Activated naive CD4-positive, alpha-beta T cell treated with anti-CD3 and anti-CD28 coated beads, Interleukin-2, amount 10 ng/mL, durations not matched to agents 7 days and 5 days (primary cell): ENCODE results near the gene CSTPP1.
A peak's percentile ranks its signal among the peaks of the same experiment; 100 is the strongest.

Experiments used
- CTCF ChIA-PET: fragments of 350-600 bp; sonication (Branson Sonifier 250); formaldehyde crosslinking; loops from one replicate; lab custom pipeline; 2021; ENCODE audit warnings: antibody characterized with exemption; lab: Charles Lee
- DNase-seq: peaks from one replicate; pipeline ENCODE4 v3.0.0-alpha.2; 2020
- H3K27ac Mint-ChIP-seq: one replicate; pipeline ENCODE4 v1.8.0; 2021; ENCODE audit warnings: mild to moderate bottlenecking, moderate library complexity, mixed read lengths
- H3K27me3 Mint-ChIP-seq: one replicate; pipeline ENCODE4 v1.8.0; 2021; ENCODE audit warnings: mild to moderate bottlenecking, mixed read lengths
- H3K36me3 Mint-ChIP-seq: one replicate; pipeline ENCODE4 v1.8.0; 2021; ENCODE audit warnings: mixed read lengths
- H3K4me1 Mint-ChIP-seq: one replicate; pipeline ENCODE4 v1.8.0; 2021; ENCODE audit warnings: mixed read lengths
- H3K4me3 Mint-ChIP-seq: one replicate; pipeline ENCODE4 v1.8.0; 2021; ENCODE audit warnings: mild to moderate bottlenecking, moderate library complexity, mixed read lengths
- H3K9me3 Mint-ChIP-seq: one replicate; pipeline ENCODE4 v1.8.0; 2021; ENCODE audit warnings: mixed read lengths

The CSTPP1 gene

DNA sequence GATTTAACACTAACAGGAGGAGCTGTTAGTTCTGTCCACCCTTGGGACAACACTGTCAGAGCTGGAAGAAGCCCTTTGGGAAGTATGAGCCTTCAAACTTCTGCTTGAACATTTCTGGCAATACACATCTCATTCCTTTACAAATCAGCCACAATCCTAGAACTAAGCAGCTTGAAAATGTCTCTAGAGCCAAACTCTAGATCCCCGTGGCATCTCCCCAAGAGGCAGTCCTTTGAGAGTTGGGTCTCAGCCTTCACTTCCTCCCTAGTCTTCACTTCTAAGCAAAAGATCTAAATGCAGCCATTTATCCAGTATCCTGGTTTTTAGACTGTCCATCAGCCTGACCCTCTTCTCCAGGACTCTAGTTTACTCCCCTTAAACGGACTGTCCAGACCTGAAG, 213.2 kb downstream of the CSTPP1 start:
- H3K27me3 Mint-ChIP-seq: no peaks in the 10 kb centered on the region
- no peak overlapping the region for H3K27ac Mint-ChIP-seq
- DNase-seq: no peak
- CTCF ChIA-PET: no interaction called here
- no peak overlapping the region for H3K4me3 Mint-ChIP-seq
- H3K36me3 Mint-ChIP-seq: no peaks in the 10 kb centered on the region
- H3K4me1 Mint-ChIP-seq: peaks cover 20% of the 10 kb centered on the region
- H3K9me3 Mint-ChIP-seq: no peaks in the 10 kb centered on the region

DNA sequence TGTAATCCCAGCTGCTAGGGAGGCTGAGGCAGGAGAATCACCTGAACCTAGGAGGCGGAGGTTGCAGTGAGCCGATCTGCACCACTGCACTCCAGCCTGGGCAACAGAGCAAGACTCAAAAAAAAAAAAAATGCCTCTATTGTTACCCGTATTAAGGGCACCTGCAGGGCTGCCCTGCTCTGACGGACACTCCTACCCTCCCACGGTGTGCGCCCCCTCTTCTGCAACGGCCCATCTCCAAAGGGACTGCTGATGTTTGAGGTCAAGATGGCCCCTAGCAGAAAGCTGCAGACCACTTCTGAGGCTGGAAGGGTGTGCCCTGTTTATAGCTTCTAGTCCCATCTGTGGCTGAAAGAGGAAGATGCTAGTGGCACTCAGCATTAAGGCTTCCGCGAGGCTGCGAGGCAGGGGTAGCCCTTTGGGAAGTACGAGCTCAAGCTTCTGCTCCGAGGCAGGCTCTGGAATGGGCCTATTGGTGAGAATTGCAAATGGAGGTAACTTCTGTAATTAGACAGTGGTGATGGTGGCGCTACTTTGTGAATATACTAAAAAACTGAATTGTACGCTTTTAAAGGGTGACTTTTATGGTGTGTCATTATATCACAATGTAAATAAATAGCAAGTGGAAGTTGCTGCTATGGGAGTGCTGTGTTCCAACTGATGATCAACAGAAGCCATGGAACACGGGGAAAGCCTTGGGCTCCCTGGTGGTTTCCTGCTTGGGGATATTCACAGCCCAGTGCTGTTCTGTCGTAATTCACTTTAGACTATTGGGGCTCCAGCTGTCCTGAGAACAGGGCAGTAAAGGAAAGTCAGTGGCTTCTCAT, 215.8 kb downstream of the CSTPP1 start:
- CTCF ChIA-PET: interaction anchor here (0.7 to 3.1 kb wide), 25 partner anchors 10 to 451 kb away, joined by 3 to 22 read pairs (median 6); partner anchors contain the start of gene LRP4
- no peak overlapping the region for H3K4me3 Mint-ChIP-seq

DNA sequence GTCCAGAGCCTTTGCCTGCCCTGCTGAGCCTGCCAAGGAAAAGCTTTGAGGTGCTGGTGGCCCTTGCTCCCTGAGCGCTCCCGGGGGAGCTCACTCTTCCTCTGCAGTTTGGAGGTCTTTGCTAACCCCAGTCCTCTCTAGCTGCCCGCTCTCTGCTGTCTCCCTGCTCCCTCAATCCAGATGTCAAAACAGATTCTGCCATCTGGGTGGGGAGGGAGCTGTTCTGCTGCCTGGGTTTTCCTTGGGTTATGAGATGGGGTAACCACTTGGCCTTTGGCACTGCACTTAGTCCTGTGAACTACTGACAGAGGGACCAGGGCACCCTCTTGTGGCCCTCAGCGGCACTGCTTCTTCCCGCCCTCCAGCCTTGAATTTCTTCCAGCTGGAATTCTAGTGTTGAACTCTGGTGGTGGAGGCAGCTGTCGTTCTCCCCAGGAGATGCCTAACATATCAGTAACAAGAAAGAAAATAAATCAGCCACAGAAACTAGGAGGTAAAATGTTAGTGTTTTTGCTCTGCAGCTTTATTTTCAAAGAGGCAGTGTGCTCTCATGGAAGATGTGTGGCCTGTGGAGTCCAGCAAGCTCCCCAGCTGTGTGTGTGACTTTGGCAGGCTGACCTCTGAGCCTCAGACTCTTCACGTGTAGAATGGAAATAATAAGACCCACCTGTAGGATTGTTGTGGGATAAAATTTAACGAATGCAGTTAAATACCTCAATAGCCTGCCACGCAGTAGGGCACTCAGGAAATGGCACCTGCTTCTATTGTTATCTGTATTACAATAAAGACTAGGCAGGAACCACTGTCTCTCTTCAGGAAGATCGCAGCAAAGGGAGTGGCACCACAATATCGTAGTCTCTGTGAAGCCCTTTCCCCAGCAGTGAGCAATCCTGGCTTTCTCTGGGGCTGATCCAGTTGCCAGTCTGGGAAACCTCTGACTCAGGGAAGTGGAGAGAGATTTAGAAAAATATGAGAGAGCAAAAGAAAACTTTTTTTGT, 216.7 kb downstream of the CSTPP1 start:
- Mint-ChIP-seq H3K27ac (peak overlapping the region; percentile 78), H3K4me3 (no peak overlapping the region), H3K4me1 (peaks cover 39% of the 10 kb centered on the region), H3K9me3 (no peaks in the 10 kb centered on the region), H3K27me3 (no peaks in the 10 kb centered on the region), H3K36me3 (no peaks in the 10 kb centered on the region)
- DNase-seq: peak; percentile 71
- CTCF ChIA-PET: interaction anchor here (0.6 to 3.1 kb wide), 26 partner anchors 9 to 282 kb away, joined by 3 to 22 read pairs (median 6); partner anchors contain the start of gene LRP4

More for the DNA sequence above, 215.8 kb downstream of the CSTPP1 start:
- no peaks in the 10 kb centered on the region for H3K9me3 Mint-ChIP-seq
- no peak overlapping the region for H3K27ac Mint-ChIP-seq
- H3K36me3 Mint-ChIP-seq: no peaks in the 10 kb centered on the region
- H3K27me3 Mint-ChIP-seq: no peaks in the 10 kb centered on the region
- no peak for DNase-seq
- H3K4me1 Mint-ChIP-seq: peaks cover 38% of the 10 kb centered on the region

- Mint-ChIP-seq H3K27me3 (no peaks in the 10 kb centered on the region), H3K27ac (peak overlapping the region; percentile 89), H3K36me3 (no peaks in the 10 kb centered on the region), H3K9me3 (no peaks in the 10 kb centered on the region), H3K4me3 (peak overlapping the region; percentile 40), H3K4me1 (peaks cover 40% of the 10 kb centered on the region)
- DNase-seq: peak; percentile 64
- CTCF ChIA-PET: interaction anchor here (0.7 to 3.1 kb wide), 13 partner anchors 9 to 766 kb away, joined by 3 to 22 read pairs (median 3); no protein-coding TSS in a partner anchor
These were observed 218.3 kb downstream of the CSTPP1 start for GRCh38 chr11:47154616-47155570.

- Mint-ChIP-seq H3K4me1 (peaks cover 40% of the 10 kb centered on the region), H3K27ac (no peak overlapping the region), H3K9me3 (no peaks in the 10 kb centered on the region), H3K4me3 (no peak overlapping the region), H3K36me3 (no peaks in the 10 kb centered on the region), H3K27me3 (no peaks in the 10 kb centered on the region)
- CTCF ChIA-PET: interaction anchor here (1.7 to 2.4 kb wide), 2 partner anchors 11 to 260 kb away, joined by 4 to 10 read pairs; no protein-coding TSS in a partner anchor
- no peak for DNase-seq
These were observed 219.3 kb downstream of the CSTPP1 start for GRCh38 chr11:47155879-47156278.

GRCh38 chr11:47156333-47156732, 219.8 kb downstream of the CSTPP1 start:
- Mint-ChIP-seq H3K4me1 (peaks cover 40% of the 10 kb centered on the region), H3K9me3 (no peaks in the 10 kb centered on the region), H3K4me3 (no peak overlapping the region), H3K36me3 (no peaks in the 10 kb centered on the region), H3K27ac (no peak overlapping the region), H3K27me3 (no peaks in the 10 kb centered on the region)
- DNase-seq: no peak
- CTCF ChIA-PET: interaction anchor here (1.7 to 2.4 kb wide), 2 partner anchors 10 to 260 kb away, joined by 4 to 10 read pairs; no protein-coding TSS in a partner anchor

GRCh38 chr11:47156951-47157350, 220.4 kb downstream of the CSTPP1 start:
- H3K27me3 Mint-ChIP-seq: no peaks in the 10 kb centered on the region
- no peak for DNase-seq
- no peak overlapping the region for H3K27ac Mint-ChIP-seq
- H3K9me3 Mint-ChIP-seq: no peaks in the 10 kb centered on the region
- H3K4me3 Mint-ChIP-seq: no peak overlapping the region
- H3K4me1 Mint-ChIP-seq: peaks cover 40% of the 10 kb centered on the region
- H3K36me3 Mint-ChIP-seq: no peaks in the 10 kb centered on the region
- CTCF ChIA-PET: interaction anchor here (0.6 to 1.7 kb wide), 2 partner anchors 10 to 269 kb away, joined by 3 to 4 read pairs; no protein-coding TSS in a partner anchor

DNA sequence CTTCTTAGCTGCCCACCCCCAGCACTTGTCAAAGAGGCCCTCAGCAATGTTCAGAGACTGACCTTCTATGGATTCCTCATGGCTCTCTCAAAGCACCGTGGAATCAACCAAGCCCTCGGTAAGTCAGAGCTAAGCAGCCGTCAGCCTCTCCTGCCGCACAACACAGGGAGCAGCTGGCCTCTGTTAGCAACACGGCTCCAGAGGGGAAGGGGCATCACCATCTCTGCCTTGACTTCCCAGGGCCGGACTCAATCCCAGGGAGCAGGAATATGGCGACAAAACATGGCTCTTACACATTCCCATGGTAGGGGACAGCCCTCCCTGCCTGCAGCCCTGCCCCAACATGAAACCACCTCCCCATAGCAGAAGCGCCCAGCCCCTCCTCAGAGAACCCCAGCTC, 221.2 kb downstream of the CSTPP1 start:
- H3K4me3 Mint-ChIP-seq: no peak overlapping the region
- no peaks in the 10 kb centered on the region for H3K9me3 Mint-ChIP-seq
- H3K27ac Mint-ChIP-seq: no peak overlapping the region
- CTCF ChIA-PET: no interaction called here
- DNase-seq: no peak
- no peaks in the 10 kb centered on the region for H3K36me3 Mint-ChIP-seq
- no peaks in the 10 kb centered on the region for H3K27me3 Mint-ChIP-seq
- H3K4me1 Mint-ChIP-seq: peaks cover 38% of the 10 kb centered on the region

DNA sequence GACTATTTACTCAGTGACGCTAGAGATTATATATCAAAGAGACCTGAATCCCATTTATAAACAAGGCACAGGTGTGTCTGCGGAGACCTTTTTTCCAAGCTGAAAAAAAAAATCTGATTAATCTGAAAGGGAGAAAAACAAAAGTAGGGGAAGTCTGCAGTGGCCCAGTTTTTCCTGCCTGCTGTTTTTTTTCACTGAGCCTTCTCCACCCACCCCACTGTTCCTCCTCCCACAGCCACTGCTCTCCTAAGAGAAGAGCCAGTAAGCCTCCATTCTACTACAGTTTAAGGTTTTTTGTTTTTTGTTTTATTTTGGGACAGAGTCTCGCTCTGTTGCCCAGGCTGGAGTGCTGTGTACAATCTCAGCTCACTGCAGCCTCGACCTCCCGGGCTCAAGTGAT, 221.7 kb downstream of the CSTPP1 start:
- DNase-seq: no peak
- H3K36me3 Mint-ChIP-seq: no peaks in the 10 kb centered on the region
- no peak overlapping the region for H3K4me3 Mint-ChIP-seq
- no peaks in the 10 kb centered on the region for H3K27me3 Mint-ChIP-seq
- H3K9me3 Mint-ChIP-seq: no peaks in the 10 kb centered on the region
- peaks cover 34% of the 10 kb centered on the region for H3K4me1 Mint-ChIP-seq
- CTCF ChIA-PET: interaction anchor here (1.2 kb wide), 1 partner anchor 242 kb away, joined by 3 read pairs; no protein-coding TSS in a partner anchor
- H3K27ac Mint-ChIP-seq: peak overlapping the region; percentile 8

DNA sequence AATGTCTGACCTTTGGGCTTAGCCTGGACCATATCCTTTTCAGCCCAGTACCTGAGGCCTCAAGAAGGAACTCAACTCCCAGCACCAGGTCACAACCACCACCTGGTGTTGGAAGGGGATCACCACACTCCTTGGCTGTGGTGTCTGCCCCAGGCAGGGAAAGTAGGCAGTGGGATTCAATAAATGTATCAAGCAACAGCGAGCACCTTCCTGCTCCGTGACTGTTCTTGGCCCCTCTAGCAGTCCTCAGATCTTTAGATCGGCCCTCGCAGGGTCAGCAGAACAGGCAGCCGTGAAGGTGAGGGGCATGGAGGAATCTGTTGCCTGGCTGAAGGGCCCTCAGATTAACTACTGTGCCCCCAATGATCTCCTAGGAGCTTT, 224.2 kb downstream of the CSTPP1 start:
- H3K4me3 Mint-ChIP-seq: no peak overlapping the region
- no peak for DNase-seq
- no peak overlapping the region for H3K27ac Mint-ChIP-seq
- H3K9me3 Mint-ChIP-seq: no peaks in the 10 kb centered on the region
- peaks cover 9% of the 10 kb centered on the region for H3K36me3 Mint-ChIP-seq
- CTCF ChIA-PET: interaction anchor here (0.6 to 3.9 kb wide), 8 partner anchors 8 to 342 kb away, joined by 3 to 16 read pairs (median 3); no protein-coding TSS in a partner anchor
- peaks cover 10% of the 10 kb centered on the region for H3K4me1 Mint-ChIP-seq
- H3K27me3 Mint-ChIP-seq: no peaks in the 10 kb centered on the region

GRCh38 chr11:47161134-47161854, 224.7 kb downstream of the CSTPP1 start:
- Mint-ChIP-seq H3K4me3 (no peak overlapping the region), H3K9me3 (no peaks in the 10 kb centered on the region), H3K27ac (peak overlapping the region; percentile 45), H3K36me3 (peaks cover 13% of the 10 kb centered on the region), H3K4me1 (peaks cover 6% of the 10 kb centered on the region), H3K27me3 (no peaks in the 10 kb centered on the region)
- peak; percentile 74 for DNase-seq
- CTCF ChIA-PET: interaction anchor here (0.6 to 3.9 kb wide), 10 partner anchors 9 to 342 kb away, joined by 3 to 16 read pairs (median 3); no protein-coding TSS in a partner anchor

DNA sequence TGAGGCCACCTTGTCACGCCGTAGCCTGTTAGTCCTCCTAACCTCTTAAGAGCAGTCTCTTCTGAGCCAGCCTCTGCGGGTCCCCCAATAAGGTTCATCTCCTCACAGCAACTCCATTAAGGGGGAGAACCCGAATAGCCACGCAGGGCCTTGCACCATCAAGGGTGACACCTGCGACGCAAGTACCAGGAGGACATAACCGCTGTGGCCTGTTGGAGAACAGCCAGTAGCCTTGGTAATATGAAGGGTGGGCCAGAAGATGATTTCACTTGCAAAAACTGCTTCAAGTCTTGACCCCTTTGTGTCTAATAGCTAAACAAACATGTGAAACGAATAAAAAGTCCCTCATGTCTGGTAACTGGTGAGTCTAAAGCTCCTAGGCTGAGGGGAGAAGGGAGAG, 225.3 kb downstream of the CSTPP1 start:
- CTCF ChIA-PET: interaction anchor here (0.7 to 3.9 kb wide), 9 partner anchors 10 to 277 kb away, joined by 3 to 16 read pairs (median 3); no protein-coding TSS in a partner anchor
- no peak for DNase-seq
- peaks cover 13% of the 10 kb centered on the region for H3K36me3 Mint-ChIP-seq
- H3K27ac Mint-ChIP-seq: peak overlapping the region; percentile 45
- H3K9me3 Mint-ChIP-seq: no peaks in the 10 kb centered on the region
- no peaks in the 10 kb centered on the region for H3K27me3 Mint-ChIP-seq
- no peak overlapping the region for H3K4me3 Mint-ChIP-seq
- H3K4me1 Mint-ChIP-seq: peaks cover 2% of the 10 kb centered on the region
